Smooth muscle cell of the pulmonary artery (primary cell): Measurements from ENCODE around the gene PALM. TPM values are rescaled to one million over a fixed set of nuclear protein-coding genes. Genes with fewer than 3 reads are reported as not detected.

ENCODE experiments used
- total RNA-seq: library from RNA; depleted of rRNA; stranded (reverse); fragments of >200 nt; gene quantifications from 2 replicates; pipeline ENCODE4 v1.2.3, GENCODE V29; 2014

Gene PALM
- 5.2 and 18.2 TPM in 2 replicates for total RNA-seq

GRCh38 chr19:708154-709143 lies at the start of gene PALM:
Gene PALM (plus strand): TSS chr19:708935. CDS start chr19:709147, 212 bp downstream.

GRCh38 chr19:662962-663681 lies 45.6 kb upstream of the PALM start, which contains the start of gene RNF126:
Gene RNF126 (minus strand): TSS chr19:663214. CDS start chr19:663121, 93 bp downstream.

GRCh38 chr19:676339-677105 lies 32.2 kb upstream of the PALM start, which contains the start of gene FSTL3:
Gene FSTL3 (plus strand): TSS chr19:676392. CDS start chr19:676424, 32 bp downstream.

GRCh38 chr19:695352-695949 lies 13.3 kb upstream of the PALM start, which contains the start of gene PRSS57:
Gene PRSS57 (minus strand): TSS chr19:695452. CDS start chr19:695430, 22 bp downstream.

GRCh38 chr19:750640-751423 lies 42.1 kb downstream of the PALM start, which contains the start of gene MISP:
Gene MISP (plus strand): TSS chr19:751112. CDS start chr19:756947, 5,835 bp downstream.

GRCh38 chr19:796692-797527 lies 88.2 kb downstream of the PALM start, which contains the start of gene PTBP1:
Gene PTBP1 (plus strand): TSS chr19:797452. CDS start chr19:797498, 46 bp downstream.

Other genes with a start within 250 kb of the PALM start
- 0.33 and 2.4 TPM in 2 replicates for gene SHC2, start 247.9 kb upstream of the PALM start, total RNA-seq
- gene MADCAM1, start 212.4 kb upstream of the PALM start, total RNA-seq, result 0.13 and 0.20 TPM in 2 replicates
- 18.9 and 22.3 TPM in 2 replicates for gene TPGS1, start 201.4 kb upstream of the PALM start, total RNA-seq
- gene CDC34, start 177.2 kb upstream of the PALM start, total RNA-seq, result 51.9 and 64.0 TPM in 2 replicates
- gene GZMM, start 164.9 kb upstream of the PALM start, total RNA-seq, result 0.17 TPM in 1 of 2 replicates, not detected in the other
- 556 and 625 TPM in 2 replicates for gene BSG, start 136.3 kb upstream of the PALM start, total RNA-seq
- 2.4 and 4.6 TPM in 2 replicates for gene HCN2, start 119.1 kb upstream of the PALM start, total RNA-seq
- gene POLRMT, start 75.4 kb upstream of the PALM start, total RNA-seq, result 25.8 and 43.3 TPM in 2 replicates
- not detected in 2 replicates for gene FGF22, start 69.1 kb upstream of the PALM start, total RNA-seq
- gene RNF126, start 45.7 kb upstream of the PALM start, total RNA-seq, result 22.2 and 22.9 TPM in 2 replicates
- 55.3 and 185 TPM in 2 replicates for gene FSTL3, start 32.5 kb upstream of the PALM start, total RNA-seq
- gene PRSS57, start 13.5 kb upstream of the PALM start, total RNA-seq, result not detected in 2 replicates
- 0.10 and 0.13 TPM in 2 replicates for gene MISP, start 42.2 kb downstream of the PALM start, total RNA-seq
- 135 and 172 TPM in 2 replicates for gene PTBP1, start 88.5 kb downstream of the PALM start, total RNA-seq
- 0.30 TPM in 1 of 2 replicates, not detected in the other for gene PLPPR3, start 113.0 kb downstream of the PALM start, total RNA-seq
- 0.07 TPM in 1 of 2 replicates, not detected in the other for gene AZU1, start 118.9 kb downstream of the PALM start, total RNA-seq
- gene PRTN3, start 132.1 kb downstream of the PALM start, total RNA-seq, result 0.07 TPM in 1 of 2 replicates, not detected in the other
- 0.13 TPM in 1 of 2 replicates, not detected in the other for gene ELANE, start 143.4 kb downstream of the PALM start, total RNA-seq
- 1.1 and 9.3 TPM in 2 replicates for gene CFD, start 150.7 kb downstream of the PALM start, total RNA-seq
- gene MED16, start 184.3 kb downstream of the PALM start, total RNA-seq, result 41.2 and 43.0 TPM in 2 replicates
- gene RNU6-9, start 184.5 kb downstream of the PALM start, total RNA-seq, result not detected in 2 replicates
- 20.3 and 28.8 TPM in 2 replicates for gene R3HDM4, start 204.3 kb downstream of the PALM start, total RNA-seq
- gene KISS1R, start 208.4 kb downstream of the PALM start, total RNA-seq, result not detected in 2 replicates
- gene ARID3A, start 217.1 kb downstream of the PALM start, total RNA-seq, result 15.4 and 16.1 TPM in 2 replicates